Heart left ventricle (tissue), 16 donors: Measurements from ENCODE around the gene ASB2. TPM values are rescaled to one million over a fixed set of nuclear protein-coding genes. Genes with fewer than 3 reads are reported as not detected.

Source experiments
- ATAC-seq, 4 donors: fragments of 200-7000 bp; cut with Tn5 transposase; one replicate each; pipeline ENCODE4 v1.9.1; 2020 to 2022; ENCODE audit warnings: moderate library complexity in 4 of 4, mild to moderate bottlenecking in 3 of 4, moderate number of reproducible peaks in 1 of 4
- DNase-seq, 5 donors: peaks; one replicate each; pipeline ENCODE4 v3.0.0-alpha.2; 2020
- H3K27ac ChIP-seq, 12 donors: fragments of 200-600 bp; sonication (generic) in 4 of 12; one replicate each; pipeline versions ENCODE4 v1.5.0 to v1.8.0; 2016 to 2022; ENCODE audit warnings: mild to moderate bottlenecking in 2 of 12
- H3K27me3 ChIP-seq, 9 donors: fragments of 200-600 bp; sonication (generic) in 2 of 9; one replicate each; pipeline versions ENCODE4 v1.5.1 to v1.8.0; 2016 to 2022; ENCODE audit warnings: mild to moderate bottlenecking in 3 of 9
- H3K36me3 ChIP-seq, 9 donors: fragments of 200-600 bp; sonication (generic) in 2 of 9; one replicate each; pipeline versions ENCODE4 v1.5.0 to v1.8.0; 2018 to 2022; ENCODE audit warnings: mild to moderate bottlenecking in 2 of 9
- H3K4me1 ChIP-seq, 12 donors: fragments of 200-600 bp; sonication (generic) in 4 of 12; one replicate each; pipeline versions ENCODE4 v1.5.0 to v1.8.0; 2016 to 2022; ENCODE audit warnings: mild to moderate bottlenecking in 3 of 12
- H3K4me3 ChIP-seq, 12 donors: fragments of 200-600 bp; sonication (generic) in 4 of 12; one replicate each; pipeline versions ENCODE4 v1.5.0 to v1.8.0; 2017 to 2022; ENCODE audit warnings: mild to moderate bottlenecking in 9 of 12, moderate library complexity in 4 of 12
- H3K9me3 ChIP-seq, 12 donors: fragments of 200-600 bp; sonication (generic) in 4 of 12; one replicate each; pipeline versions ENCODE4 v1.5.0 to v1.8.0; 2016 to 2022; ENCODE audit warnings: mild to moderate bottlenecking in 1 of 12
- CTCF ChIP-seq, 12 donors: fragments of 200-600 bp; sonication (generic) in 4 of 12; IDR thresholded peaks; one replicate each; pipeline versions ENCODE4 v1.5.0 to v1.8.0; 2018 to 2022; ENCODE audit warnings: antibody characterized with exemption in 12 of 12, mild to moderate bottlenecking in 5 of 12
- POLR2A ChIP-seq, 2 donors: fragments of 450-650 bp; IDR thresholded peaks; one replicate each; pipeline ENCODE4 v1.6.1; 2017; ENCODE audit warnings: antibody characterized with exemption in 2 of 2, mild to moderate bottlenecking in 2 of 2, moderate library complexity in 2 of 2
- WGBS, 4 donors: extraction: QIAGEN DNeasy Blood & Tissue Kit in 2 of 4; methylation state at CpG; one replicate each; pipeline versions ENCODE4 v1.1.5 to v1.1.7; 2013 to 2018; 5-methylcytosine and 5-hydroxymethylcytosine counted together
- intact Hi-C, 10 donors: fragments of 100-400 bp; cut with DNase I; formaldehyde crosslinking; loops; one replicate each; pipeline versions ENCODE4 v1.11.1 to v1.14.2; 2022
- polyA plus RNA-seq, 2 donors: library from polyadenylated mRNA; stranded (reverse); fragments of 200-250 nt; gene quantifications; one replicate each; pipeline ENCODE4 v1.2.3, GENCODE V29; 2013
- total RNA-seq, 9 donors: library from RNA; depleted of rRNA in 2 of 9; stranded (reverse); fragments of >200 nt in 2 of 9; fragmentation: NEBNext Ultra II Directional in 3 of 9; extraction: Animal tissue kit (Norgen Biotek cat#: 25700) in 3 of 9; gene quantifications; one replicate each; pipeline versions ENCODE4 v1.1.0 to v1.2.4, GENCODE V29; 2016 to 2023
- donor health status: ischemic (EF 13 %, LVEDD 7.1; RV severe dilation, severe dysfunction).
- donor health status: healthy with polysubstance abuse.
- donor health status: DM: no; HTN: yes; CAD: no.
- donor health status: DM: no; HTN: no; CAD: no.
- donor health status: ischemic (EF 25% LVEDD 6.9; RV normal size, moderate dysfunction).
- donor health status: ischemic (EF 25% LVEDD 5.7; RV mildly dilated, moderate dysfunction).
- donor health status: healthy.
- donor health status: DM: yes; HTN: yes; CAD: no.
- donor health status: ischemic (EF 35%, LVEDD 5.7; RV mildly dilated, moderate dysfunction).
- donor health status: nonischemic (EF 11% LVEDD 7.7; RV severe dilation, severe dysfunction).
- donor health status: DM: yes; HTN: yes; CAD: no.
- donor health status: PGD.
- donor health status: ischemic (EF 29% LVEDD 5.4; RV normal size, mild dysfunction).
- donor health status: nonischemic (EF 23%, LVEDD 6.1; RV moderate dilation, normal function).

The ASB2 gene
- total and polyA plus RNA-seq, 11 donors: 22.4 to 411 (median 166) TPM

GRCh38 chr14:93916498-93916897, 59.9 kb downstream of the ASB2 start:
- intact Hi-C loops: no loop called here
- 68 to 80% (median 70%) methylated on average over 3 of the region's 3 CpGs for WGBS, 4 donors

GRCh38 chr14:93915800-93916199, 60.6 kb downstream of the ASB2 start:
- H3K4me1 ChIP-seq: no peaks in the 10 kb centered on the region
- no peaks in the 10 kb centered on the region for H3K36me3 ChIP-seq
- no peak overlapping the region for H3K27ac ChIP-seq
- 32 to 42% (median 38%) methylated on average over 2 of the region's 2 CpGs for WGBS, 4 donors
- H3K9me3 ChIP-seq: peaks cover 0 to 19% (median 0%) of the 10 kb centered on the region in 12 donors
- H3K27me3 ChIP-seq: no peaks in the 10 kb centered on the region
- intact Hi-C loops: no loop called here
- TF ChIP-seq POLR2A (IDR thresholded peaks at IDR 0.05) (no peak), CTCF (IDR thresholded peaks at IDR 0.05) (no peak)
- DNase-seq (no peak), ATAC-seq (no peak)
- H3K4me3 ChIP-seq: no peak overlapping the region

More at GRCh38 chr14:93916498-93916897, 59.9 kb downstream of the ASB2 start:
- Histone ChIP-seq H3K27me3 (no peaks in the 10 kb centered on the region), H3K27ac (no peak overlapping the region), H3K36me3 (no peaks in the 10 kb centered on the region), H3K4me1 (no peaks in the 10 kb centered on the region), H3K9me3 (peaks cover 0 to 19% (median 0%) of the 10 kb centered on the region in 12 donors), H3K4me3 (no peak overlapping the region)
- TF ChIP-seq CTCF (IDR thresholded peaks at IDR 0.05) (no peak), POLR2A (IDR thresholded peaks at IDR 0.05) (no peak)
- no peak for DNase-seq
- no peak for ATAC-seq

GRCh38 chr14:93915070-93915705, 61.2 kb downstream of the ASB2 start:
- 77 to 89% (median 83%) methylated on average over 7 to 14 of the region's 14 CpGs for WGBS, 4 donors
- Histone ChIP-seq H3K27me3 (no peaks in the 10 kb centered on the region), H3K36me3 (no peaks in the 10 kb centered on the region), H3K4me1 (no peaks in the 10 kb centered on the region), H3K4me3 (no peak overlapping the region), H3K27ac (no peak overlapping the region), H3K9me3 (peaks cover 0 to 19% (median 0%) of the 10 kb centered on the region in 12 donors)
- DNase-seq (peak in 1 of 5 donors; percentile 5), ATAC-seq (no peak)
- intact Hi-C loops: no loop called here
- TF ChIP-seq POLR2A (IDR thresholded peaks at IDR 0.05) (no peak), CTCF (IDR thresholded peaks at IDR 0.05) (no peak)

GRCh38 chr14:93914278-93914677, 62.1 kb downstream of the ASB2 start:
- ATAC-seq: peak in 3 of 4 donors; percentile 47 to 73 (median 63)
- H3K27me3 ChIP-seq: no peaks in the 10 kb centered on the region
- peaks cover 0 to 12% (median 0%) of the 10 kb centered on the region in 12 donors for H3K9me3 ChIP-seq
- H3K4me1 ChIP-seq: no peaks in the 10 kb centered on the region
- peak in 1 of 5 donors; percentile 22 for DNase-seq
- TF ChIP-seq CTCF (IDR thresholded peaks at IDR 0.05): no peak
- TF ChIP-seq POLR2A (IDR thresholded peaks at IDR 0.05): no peak
- intact Hi-C loops: no loop called here
- no peak overlapping the region for H3K27ac ChIP-seq
- WGBS, 4 donors: 54 to 66% (median 60%) methylated on average over 4 of the region's 4 CpGs
- no peak overlapping the region for H3K4me3 ChIP-seq
- H3K36me3 ChIP-seq: no peaks in the 10 kb centered on the region
